T-helper 1 cell (primary cell): ENCODE measurements around the gene DDX49.
"Not testable (repeated sequence)": the region's sequence is repeated elsewhere in the genome, so short reads cannot be mapped to it uniquely, and the experiment has no call there.

Experiments used
- DNase-seq, 5 donors: peaks; one replicate each; pipeline ENCODE4 v3.0.0-alpha.2; 2012 to 2020

Gene DDX49

DNA sequence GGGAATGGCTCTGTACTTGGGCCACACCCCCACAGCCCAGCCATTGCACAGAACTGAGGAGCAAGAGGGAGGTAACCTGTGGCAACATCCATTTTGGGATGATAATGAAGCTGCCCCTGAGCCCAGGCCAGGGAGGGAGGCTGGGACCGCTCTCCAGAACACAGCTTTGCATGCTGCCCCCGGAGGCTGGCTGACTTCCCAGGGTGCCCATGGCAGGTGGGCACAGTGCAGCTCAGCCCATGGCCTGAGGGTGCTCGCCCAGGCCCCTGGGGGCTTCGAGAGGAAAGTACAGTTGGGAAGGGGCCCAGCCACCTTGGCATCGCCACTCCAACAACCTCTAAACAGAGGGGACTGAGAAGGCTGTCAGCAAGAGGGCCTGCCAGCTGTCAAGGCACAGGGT lies 6.0 kb upstream of the DDX49 start:
- no peak for DNase-seq

DNA sequence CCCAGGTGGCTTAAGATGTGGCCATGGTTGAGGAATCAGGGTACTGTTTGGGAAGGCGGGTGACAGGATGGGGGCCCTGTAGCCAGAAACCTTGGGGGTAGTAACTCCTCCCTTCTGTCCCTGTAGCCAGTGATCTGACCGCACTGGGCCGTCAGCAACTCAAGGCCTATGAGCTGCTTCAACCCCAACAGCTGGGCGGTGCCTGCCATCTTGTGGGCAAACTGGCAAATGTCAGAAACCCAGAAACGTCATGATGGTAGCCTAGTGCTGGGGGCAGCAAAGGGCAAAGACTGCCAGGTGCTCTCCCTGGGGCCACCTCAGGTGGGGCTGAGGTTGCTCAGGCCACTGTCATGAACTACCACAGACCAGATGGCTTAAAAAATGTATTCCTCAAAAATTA lies 3.9 kb upstream of the DDX49 start:
- peak in 2 of 5 donors; percentile 16 to 26 for DNase-seq

DNA sequence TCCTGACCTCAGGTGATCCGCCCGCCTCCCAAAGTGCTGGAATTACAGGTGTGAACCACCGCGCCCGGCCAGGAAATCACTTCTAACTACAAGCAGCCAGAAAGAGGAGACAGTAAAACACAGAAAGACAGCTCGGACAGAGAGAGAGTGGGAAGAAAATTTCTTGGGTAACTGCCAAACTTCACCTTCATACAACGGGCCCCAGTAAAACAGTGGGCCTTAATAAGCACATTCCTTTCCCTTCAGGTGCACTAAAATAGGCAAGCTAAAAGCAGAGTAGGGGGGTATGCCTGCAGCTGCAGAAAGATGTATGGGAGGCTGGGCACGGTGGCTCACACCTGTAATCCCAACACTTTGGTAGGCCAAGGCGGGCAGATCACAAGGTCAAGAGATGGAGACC lies 1.9 kb upstream of the DDX49 start:
- DNase-seq = not testable (repeated sequence)

DNA sequence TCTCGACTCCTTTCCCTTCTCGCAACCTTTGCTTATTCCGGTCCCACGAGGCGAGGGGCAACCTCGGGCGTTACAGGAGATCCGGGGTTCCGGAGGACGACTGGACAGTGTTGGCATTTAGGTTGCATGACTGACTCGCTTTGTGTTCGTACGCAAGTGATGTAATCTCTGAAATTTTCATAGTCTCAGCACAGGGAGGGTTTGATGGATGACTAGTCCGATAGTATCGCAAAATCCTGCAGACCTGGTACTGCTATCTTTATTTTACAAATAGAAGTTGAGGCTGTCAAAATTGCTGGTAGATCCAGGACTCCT lies 342 bp downstream of the DDX49 start:
- no peak for DNase-seq

DNA sequence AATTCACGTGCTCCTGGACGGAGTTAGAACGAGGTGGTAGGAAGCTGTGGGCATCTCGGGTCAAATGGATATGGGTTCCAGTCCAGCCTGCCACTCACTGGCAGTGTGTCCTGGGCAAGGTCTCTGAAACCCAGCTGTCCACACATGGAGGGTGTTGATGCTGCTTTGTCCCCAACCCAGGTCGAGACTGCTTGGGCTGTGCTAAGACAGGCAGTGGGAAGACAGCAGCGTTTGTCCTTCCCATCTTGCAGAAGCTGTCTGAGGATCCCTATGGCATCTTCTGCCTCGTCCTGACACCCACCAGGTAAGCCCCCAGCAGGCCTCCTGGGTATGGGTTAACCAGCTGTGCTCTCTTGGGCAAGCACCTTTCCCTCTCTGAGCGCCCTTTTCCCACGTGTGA lies 885 bp downstream of the DDX49 start:
- DNase-seq = no peak

DNA sequence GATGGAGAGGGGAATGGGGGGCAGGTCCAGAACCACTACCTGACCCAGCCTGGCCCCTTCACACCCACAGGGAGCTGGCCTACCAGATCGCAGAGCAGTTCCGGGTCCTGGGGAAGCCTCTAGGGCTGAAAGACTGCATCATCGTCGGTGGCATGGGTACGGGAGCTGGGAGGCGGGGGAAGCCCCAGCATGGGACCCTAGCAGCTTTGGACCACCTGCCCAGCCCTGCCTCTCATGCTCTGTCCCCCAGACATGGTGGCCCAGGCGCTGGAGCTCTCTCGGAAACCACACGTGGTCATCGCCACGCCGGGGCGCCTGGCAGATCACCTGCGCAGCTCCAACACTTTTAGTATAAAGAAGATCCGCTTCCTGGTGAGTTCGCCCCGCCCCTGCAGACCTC lies 2.1 kb downstream of the DDX49 start:
- peak in 1 of 5 donors; percentile 10 for DNase-seq

DNA sequence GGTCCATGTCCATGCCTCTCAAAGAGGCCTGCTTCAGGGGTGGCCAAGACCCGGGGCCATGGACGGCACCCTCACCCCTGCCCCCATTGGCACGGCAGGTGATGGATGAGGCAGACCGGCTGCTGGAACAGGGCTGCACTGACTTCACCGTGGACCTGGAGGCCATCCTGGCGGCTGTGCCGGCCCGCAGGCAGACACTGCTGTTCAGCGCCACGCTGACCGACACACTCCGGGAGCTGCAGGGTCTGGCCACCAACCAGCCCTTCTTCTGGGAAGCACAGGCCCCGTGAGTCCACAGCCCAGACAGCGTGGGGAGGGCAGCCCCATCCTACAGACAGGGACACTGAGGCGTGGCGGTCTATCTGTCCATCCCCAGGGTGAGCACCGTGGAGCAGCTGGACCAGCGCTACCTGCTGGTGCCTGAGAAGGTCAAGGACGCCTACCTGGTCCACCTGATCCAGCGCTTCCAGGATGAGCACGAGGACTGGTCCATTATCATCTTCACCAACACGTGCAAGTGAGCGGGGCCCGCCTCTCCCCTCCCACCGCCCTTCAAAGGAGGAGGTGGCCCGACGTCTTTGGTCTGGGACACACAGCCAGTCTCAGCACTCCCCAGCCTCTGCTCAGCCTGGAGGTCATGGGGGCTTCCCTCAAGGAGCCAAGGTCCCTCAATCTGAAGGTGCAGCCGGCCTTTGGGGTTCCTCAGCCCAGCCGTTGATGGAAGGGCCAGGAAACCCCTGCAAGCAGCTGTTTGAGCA lies 2.9 kb downstream of the DDX49 start:
- DNase-seq = no peak

DNA sequence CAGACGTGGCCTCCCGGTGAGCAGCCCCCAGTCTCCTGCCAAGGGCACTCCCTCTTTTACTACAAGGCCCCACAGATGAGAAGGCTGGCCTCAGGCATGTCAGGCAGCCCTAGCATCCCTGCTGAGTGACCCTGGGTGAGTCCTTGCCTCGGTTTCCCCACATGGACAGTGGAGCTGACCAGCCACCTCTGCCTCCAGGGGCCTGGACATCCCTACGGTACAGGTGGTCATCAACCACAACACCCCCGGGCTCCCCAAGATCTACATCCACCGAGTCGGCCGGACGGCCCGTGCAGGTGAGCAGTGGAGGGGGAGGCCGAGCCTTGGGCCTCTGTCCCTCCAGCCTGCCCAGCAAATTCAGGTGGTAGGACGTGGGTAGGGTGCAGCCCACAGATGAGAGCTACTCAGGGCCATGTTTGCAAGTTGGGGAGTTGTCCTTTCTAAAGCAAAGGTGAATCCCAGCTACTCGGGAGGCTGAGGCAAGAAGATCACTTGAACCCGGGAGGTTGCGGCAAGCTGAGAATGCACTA lies 5.2 kb downstream of the DDX49 start:
- no peak for DNase-seq

DNA sequence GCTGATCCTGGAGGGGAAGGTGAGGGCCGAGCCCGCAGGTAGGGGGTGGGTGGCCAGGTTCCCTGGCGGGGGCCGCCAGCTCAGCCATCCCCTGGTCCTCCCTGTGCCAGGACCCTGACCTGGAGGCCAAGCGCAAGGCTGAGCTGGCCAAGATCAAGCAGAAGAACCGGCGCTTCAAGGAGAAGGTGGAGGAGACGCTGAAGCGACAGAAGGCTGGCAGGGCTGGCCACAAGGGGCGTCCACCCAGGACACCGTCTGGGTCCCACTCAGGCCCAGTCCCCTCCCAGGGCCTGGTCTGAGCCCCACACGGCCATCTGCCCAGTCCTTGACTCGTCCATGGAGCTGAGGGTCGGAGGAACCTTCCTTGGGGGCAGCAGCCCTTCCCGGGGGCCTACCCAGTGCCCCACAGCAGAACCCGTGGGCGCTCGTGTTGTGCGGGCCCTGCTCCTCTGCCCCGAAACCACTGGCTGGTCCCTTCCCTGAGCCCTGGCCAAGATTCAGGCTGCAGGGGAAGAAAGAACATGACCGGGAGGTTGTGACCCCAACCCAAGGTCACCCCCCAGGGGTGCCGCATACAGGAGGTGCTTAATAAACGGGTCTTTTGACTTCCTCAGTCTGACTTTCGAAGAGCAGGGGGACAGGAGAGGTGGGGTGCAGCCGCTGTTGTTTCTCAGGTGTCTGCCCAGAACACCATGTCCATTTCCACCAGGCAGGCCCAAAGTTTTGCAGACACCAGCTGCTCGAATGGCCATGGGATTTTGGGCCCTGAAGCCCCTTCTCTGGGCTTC lies 8.7 kb downstream of the DDX49 start:
- no peak for DNase-seq

DNA sequence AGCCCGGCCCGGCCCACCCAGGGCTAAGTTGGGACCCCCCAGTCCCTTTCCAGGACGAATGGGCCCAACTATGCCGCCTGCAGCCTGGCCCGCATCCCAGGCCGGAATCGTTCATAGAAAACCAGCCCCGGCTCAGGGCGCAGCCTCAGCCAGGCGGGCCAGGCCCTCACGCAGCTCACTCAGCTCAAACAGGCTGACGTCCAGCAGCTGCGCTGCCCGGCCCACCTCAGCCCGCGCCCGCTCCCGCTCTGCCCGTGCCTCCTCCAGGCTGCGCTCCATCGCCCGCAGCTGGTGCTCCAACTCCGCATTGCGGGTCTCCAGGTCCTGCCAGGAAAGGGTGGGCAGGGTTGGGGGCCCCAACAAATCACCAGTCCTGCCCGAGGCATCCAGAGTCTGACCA lies 9.8 kb downstream of the DDX49 start:
- DNase-seq = no peak

DNA sequence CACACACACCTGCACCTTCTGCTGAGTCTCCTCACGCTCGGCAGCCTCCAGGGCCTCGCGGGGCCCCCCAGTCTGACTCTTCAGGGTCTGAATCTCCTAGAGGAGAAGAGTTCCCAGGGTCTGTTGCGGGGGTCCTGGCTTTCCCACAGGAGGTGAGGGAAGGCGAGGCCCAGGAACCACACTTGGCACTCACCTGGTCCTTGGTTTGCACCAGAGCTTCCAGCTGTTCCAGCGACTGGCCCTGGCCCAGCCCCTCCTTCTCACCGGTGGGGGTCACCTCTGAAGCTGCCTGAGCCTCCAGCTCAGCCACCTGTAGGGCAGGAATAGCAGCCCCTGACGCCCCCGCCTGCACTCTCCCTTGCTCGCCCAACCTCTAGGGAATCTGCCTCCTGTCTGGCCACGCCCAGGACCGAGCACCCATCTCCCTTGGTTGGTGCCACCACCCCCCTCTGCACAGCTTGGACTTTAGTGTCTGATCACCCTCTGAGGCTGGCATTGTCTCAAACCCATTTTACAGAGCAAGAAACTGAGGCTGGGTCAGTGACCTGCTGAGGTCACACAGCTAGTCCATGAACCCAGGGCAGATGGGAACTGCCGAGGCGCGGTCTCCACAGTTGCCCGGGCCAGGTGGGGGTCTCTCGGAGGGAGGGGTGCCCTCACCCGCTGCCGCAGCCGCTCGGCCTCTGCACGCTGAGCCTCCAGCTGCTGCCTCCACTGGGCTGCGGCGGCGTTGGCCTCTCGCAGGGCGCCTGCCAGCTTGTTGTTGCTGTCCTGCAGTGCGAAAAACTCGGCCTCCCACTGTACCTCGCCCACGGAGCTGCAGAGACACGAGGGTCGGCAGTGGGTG lies 12.0 kb downstream of the DDX49 start:
- DNase-seq = no peak

DNA sequence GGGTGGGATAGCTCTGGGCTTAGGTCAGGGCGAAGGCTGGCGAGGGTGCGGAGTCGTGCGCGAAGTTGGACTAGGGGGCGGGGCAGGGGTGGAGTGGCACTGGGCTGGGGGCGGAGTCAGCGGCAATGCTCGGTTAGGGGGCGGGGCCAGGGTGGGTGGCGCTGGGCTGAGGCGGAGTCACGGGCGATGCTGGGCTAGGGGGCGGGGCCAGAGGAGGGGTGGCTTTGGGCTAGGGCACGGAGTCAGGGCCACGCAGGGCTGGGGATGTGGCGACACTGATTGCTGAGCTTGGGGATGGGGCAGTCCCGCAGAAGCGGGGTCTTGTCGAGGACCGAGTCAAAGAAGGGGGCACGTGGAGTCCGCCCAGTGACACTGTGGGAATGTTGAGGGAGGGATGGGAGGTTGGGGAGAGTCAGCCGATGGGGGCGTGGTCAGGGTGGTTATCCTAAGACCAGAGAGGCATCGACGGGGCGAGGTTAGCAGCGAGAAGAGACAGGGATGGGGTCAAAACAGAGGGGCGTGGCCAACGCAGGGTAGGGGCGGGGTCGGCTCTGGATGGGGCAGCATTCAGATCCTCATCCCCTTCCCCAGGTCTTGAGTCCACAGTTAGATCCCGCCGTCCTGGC lies 12.8 kb downstream of the DDX49 start:
- DNase-seq = peak; percentile 73 to 87 (median 83)

DNA sequence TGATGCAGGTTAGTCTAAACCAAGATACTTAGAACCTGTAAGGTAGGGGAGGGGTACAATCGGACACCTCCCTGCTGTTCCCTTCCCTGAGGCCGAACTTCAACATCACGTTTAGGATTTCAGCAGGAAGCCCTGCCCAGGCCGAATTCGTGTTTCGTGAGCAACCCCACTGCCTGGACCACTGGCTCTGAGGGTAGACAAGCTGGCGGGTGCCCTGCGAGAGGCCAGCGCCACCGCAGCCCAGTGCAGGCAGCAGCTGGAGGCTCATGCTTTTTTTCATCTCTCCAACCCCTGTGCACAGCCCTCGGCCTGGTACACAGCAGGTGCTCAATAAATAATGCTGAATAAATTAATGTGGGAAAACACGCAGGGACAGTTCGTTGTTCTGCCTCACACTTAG lies 13.8 kb downstream of the DDX49 start:
- no peak for DNase-seq

DNA sequence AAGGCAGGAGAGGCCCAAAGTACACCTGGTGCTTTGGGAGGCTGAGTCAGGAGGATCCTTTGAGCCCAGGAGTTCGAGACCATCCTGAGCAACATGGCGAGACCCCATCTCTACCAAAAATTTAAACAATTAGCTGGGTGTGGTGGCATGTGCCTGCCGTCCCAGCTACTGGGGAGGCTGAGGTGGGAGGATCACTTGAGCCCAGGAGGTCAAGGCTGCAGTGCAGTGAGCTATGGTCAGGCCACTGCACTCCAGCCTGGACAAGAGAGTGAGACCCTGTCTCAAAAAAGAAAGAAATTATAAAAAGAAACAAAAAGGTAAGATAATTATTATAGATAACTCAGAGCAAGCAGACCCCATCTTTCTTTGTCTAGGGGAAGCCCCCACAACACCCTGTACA lies 19.6 kb downstream of the DDX49 start:
- DNase-seq = no peak

DNA sequence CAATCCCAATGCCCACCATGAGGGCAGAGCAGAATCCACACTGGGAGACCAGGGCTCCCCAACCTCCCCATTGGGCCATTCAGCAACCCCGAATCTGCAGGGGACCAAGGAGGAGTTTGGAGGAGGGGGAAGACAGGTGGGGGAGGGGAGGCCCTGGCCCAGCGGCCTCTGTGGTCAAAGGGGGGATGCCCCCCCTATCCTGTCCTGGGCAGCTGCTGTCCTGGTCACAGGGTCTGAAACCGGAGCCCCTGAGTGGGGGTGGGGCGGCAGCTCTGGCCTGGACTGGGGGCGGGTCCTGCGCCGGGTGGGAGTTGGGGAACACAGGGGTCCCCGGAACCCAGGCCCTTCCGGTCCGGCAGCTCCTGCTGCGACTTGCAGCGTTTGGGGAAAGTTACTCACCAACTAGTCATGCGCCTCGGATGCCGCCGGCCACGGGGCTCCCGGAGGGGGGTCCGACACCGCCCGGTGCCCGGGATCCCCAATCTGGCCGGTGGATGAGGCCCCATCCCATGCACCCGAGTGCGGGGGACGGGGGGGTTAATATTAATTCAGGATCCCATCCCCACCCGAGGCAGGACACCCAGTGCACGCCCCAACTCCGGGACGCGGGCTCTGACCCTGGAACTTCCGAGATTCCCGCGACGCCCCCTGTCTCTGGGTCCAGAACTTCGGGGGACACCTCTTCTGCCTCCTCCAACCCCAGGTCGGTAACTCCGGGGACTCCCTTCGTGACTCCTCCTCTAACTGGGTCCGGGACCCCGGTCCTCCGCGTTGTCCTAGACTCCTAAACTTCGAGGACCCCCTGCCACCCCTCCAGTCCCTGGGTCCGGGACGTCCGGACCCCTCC lies 20.6 kb downstream of the DDX49 start:
- DNase-seq = no peak

DNA sequence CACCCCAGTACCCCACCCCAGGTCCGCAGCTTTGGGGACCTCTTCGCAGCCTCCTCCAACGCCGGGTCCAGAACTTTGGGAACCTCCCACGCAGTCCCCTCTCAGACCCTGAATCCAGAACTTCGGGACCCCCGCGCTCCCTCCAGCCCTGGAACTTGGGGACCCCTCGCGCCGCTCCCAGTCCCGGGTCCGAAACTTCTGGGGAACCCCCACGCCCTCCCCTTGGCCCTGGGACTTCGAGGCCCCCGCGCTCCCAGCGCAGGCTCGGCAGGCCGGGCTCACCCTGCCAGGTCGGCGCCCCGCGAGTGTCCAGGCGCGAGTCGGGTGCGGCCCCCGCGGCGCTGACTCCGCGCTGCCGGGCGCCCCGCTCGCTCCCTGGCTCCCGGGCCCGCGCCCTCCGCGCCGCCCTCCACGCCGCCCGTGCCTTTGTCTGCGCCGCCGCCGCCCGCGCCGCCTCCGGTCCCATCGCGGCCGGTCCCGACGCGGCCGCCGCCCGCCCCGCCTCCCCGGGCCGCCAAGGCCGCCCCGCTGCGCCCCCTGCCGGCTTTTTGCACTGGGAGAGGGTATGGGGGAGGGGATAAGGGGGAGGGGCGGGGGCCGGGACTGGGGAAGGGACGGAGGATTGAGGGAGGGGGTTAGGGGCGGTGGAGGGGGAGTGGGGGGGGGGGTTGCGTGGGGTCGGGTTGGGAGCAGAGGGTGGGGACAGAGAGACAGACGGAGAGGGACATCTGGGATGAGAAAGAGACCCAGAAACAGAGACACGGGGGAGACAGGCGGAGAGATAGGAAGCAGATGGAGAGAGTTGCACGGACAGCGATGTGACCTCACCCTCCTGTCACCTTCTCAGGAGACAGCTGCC lies 21.5 kb downstream of the DDX49 start, which contains the start of gene HOMER3:
Gene HOMER3, minus strand, starts transcription at position 449 of the 859 bp plus-strand sequence. CDS start 2,235 bp downstream, outside the sequence.
- DNase-seq = peak; percentile 41 to 70 (median 59)

DNA sequence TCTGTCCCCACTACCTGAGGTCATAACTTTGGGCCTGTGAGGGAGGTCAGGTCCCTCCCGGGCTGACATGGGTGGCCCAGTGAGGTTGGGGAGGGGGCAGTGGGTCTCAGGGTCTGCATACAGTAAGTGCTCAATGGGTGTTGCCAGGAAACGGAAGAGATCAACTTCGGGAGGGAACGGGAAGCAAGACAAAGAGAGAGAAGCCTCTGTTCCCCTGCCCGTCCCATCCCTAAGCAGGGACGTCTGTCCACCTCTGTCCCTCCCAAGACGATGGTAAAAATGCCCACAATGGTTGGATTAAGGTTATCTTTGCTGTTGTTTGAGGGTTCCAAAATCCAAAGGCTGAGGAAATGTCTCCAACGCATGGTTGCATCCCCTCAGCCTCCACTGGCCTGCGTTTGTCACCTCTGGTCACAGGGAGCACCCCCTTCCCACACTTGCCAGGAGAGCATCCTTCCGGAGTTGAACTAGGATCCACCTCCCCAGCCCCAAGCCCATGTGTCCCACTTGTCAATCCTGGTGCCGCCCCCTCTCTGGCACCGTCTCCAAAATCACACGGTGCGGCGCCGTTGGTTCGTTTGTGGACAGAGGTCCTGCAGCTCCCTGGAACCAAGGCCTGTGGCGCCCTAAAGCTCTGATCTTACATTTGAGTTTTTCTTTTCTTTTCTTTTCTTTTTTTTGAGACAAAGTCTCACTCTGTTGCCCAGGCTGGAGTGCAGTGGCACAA lies 22.3 kb downstream of the DDX49 start:
- DNase-seq = no peak

DNA sequence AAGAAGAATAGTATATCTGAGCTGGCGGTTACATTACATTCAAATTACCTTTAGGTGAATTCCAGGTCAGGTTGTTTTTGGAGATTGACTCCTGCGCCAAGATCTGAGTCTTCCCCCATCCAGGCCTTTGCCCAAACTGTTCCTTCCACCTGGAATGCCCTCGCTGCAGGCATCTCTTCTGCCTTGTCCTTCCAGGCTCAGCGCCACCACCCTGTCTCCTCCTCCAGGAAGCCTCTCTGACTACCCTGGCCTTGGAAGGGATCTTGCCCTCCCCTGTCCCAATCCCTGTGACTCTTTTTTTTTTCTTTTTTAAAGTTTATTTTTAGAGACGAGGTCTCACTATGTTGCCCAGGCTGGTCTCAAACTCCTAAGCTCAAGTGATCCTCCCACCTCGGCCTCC lies 23.2 kb downstream of the DDX49 start:
- no peak for DNase-seq

DNA sequence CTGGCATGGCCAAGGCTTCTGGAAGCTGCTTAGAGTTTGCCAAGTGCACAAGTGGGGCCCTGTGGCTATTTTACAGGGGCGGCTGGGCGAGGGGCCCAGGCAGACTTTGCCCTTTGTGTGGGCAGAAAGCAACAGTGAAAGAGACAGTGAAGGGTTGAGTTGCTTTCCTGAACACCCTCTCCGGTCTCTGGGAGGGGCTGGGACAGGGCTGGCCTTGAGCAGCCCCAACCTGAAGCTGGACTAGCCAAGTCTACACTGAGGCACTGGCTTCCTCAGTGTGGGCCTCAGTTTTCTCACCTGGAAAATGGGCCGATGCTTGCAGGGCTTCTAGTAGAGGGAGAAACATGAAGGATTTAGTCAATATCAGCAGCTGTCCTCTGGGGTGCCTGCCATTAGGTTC lies 23.9 kb downstream of the DDX49 start:
- no peak for DNase-seq

DNA sequence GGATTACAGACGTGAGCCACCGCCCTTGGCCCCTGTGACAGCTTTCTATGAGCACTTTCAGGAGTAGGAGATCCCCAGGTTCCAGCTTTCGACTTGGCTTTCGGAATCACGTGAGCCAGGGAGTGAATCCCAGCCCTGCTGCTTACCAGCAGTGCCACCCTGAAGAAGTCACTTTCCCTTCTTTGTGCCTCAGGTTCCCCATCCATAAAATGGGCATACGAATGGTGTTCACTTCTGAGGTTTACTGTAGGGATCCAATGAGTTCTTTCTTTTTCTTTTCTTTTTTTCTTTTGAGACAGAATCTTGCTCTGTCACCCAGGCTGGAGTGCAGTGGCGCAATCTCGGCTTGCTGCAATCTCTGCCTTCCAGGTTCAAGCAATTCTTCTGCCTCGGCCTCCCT lies 25.8 kb downstream of the DDX49 start:
- DNase-seq = no peak
